GM18520 (cell line): Measurements from ENCODE around the gene ALAS2.
"Not testable (repeated sequence)": the region's sequence is repeated elsewhere in the genome, so short reads cannot be mapped to it uniquely, and the experiment has no call there.

ENCODE experiments used
- ATAC-seq: cut with Tn5 transposase; IDR thresholded peaks from one replicate; pipeline ENCODE4 v1.9.1; 2021; ENCODE audit not compliant: unreplicated experiment

ALAS2 gene, protein sequence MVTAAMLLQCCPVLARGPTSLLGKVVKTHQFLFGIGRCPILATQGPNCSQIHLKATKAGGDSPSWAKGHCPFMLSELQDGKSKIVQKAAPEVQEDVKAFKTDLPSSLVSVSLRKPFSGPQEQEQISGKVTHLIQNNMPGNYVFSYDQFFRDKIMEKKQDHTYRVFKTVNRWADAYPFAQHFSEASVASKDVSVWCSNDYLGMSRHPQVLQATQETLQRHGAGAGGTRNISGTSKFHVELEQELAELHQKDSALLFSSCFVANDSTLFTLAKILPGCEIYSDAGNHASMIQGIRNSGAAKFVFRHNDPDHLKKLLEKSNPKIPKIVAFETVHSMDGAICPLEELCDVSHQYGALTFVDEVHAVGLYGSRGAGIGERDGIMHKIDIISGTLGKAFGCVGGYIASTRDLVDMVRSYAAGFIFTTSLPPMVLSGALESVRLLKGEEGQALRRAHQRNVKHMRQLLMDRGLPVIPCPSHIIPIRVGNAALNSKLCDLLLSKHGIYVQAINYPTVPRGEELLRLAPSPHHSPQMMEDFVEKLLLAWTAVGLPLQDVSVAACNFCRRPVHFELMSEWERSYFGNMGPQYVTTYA

DNA sequence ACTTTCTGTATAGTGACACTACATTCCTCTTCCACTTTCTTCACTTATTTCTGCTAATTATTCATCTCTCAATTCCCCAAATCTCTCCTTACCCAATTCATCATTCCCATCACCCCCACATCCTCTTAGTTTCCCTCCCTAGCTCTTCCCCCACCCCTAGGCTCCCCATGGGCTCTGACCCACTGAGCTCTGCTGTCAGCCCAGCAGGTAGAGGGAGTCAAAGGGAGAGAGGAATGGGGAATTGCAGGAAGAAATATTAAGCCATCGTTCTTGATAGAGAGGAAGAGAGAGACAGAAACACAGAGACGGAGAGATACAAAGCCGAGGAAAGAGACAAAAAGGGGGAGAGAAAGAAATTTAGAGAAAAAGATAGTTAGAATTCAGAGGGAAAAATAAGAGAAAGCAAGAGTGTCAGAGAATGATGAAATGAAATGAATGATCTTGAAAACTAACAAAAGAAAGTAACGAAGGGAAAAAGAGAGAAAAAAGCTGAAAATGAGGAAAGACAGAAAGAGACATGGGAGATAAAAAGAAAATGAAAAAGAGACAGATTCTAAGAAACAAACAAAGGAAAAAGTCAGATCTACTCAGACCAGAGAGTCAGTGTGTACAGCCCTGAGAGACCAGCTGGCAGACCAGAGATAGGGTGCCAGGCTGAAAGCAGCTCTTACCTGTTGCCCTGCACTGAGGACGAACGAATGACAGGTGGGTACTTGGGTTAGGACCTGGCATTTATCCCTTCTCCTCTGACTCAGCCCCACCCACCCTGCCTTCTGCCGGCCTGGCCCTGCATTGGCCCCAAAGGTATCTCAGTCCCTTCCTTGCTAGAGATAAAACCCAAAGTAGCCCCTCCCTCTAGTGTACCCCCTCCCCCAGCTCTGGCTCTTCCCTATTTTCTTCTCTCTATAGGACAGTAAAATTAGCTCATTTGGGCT, at the start of gene ALAS2:
TSS of gene ALAS2 (minus strand) at position 707 of the 935 bp plus-strand sequence. CDS start 4,977 bp downstream, outside the sequence.
- ATAC-seq: no peak

- no peak for ATAC-seq
These were observed 44.2 kb upstream of the ALAS2 start, which contains the start of gene PAGE2B for GRCh38 chrX:55074851-55075467. TSS of gene PAGE2B (plus strand) at chrX:55075030. CDS start at chrX:55076042, 1,012 bp downstream.

- no peak for ATAC-seq
These were observed 41.5 kb upstream of the ALAS2 start for GRCh38 chrX:55072286-55072685.

GRCh38 chrX:55067180-55067579, 36.4 kb upstream of the ALAS2 start:
- ATAC-seq: not testable (repeated sequence)

- ATAC-seq: peak; percentile 58
These were observed 27.0 kb upstream of the ALAS2 start for GRCh38 chrX:55057675-55058249.

GRCh38 chrX:55056820-55057674, 26.3 kb upstream of the ALAS2 start:
- ATAC-seq: no peak

DNA sequence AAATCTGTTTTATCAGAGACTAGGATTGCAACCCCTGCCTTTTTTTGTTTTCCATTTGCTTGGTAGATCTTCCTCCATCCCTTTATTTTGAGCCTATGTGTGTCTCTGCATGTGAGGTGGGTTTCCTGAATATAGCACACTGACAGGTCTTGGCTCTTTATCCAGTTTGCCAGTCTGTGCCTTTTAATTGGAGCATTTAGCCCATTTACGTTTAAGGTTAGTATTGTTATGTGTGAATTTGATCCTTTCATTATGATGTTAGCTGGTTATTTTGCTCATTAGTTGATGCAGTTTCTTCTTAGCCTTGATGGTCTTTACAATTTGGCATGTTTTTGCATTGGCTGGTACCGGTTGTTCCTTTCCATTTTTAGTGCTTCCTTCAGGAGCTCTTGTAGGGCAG, 19.8 kb upstream of the ALAS2 start:
- ATAC-seq: not testable (repeated sequence)

DNA sequence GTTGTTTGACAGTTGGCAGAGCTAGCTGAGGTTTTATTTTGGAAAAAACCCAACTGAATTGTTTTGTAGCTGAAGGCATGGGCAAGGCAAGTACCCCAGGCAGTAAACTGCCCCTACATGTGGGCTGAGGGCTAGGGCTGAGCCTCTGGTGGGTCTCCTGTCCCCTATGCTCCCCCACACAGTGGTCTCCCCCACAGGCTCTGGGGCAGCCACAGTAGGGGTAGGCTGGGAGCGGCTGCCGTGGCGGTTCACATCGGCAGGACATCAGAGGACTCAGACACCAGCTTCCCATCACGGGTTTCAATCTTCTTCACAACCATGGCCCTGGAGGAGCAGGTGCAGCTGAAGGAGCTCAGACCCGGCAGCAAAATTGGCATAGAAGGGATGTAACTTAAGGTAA, 10.7 kb upstream of the ALAS2 start:
- ATAC-seq: no peak

DNA sequence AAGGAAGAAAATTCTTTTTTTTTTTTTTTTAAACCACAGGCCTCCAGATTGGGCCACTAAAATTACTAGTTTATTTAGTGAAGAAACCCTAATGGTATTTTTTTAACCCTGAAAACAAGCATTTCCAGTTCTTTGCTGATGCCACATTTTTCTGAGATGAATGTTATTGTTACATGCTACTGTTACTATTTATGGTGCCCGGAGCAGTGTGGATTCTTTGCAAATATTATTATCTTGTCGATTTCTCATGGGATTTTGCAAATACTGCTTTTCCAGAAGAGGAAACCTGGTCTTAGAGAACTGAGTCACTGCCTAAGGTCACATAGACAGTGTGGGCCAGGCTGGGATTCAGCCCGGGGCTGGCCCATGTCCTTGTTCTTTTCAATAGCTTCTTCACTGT, 8.7 kb upstream of the ALAS2 start:
- no peak for ATAC-seq

GRCh38 chrX:55033429-55033828, 2.7 kb upstream of the ALAS2 start:
- no peak for ATAC-seq

DNA sequence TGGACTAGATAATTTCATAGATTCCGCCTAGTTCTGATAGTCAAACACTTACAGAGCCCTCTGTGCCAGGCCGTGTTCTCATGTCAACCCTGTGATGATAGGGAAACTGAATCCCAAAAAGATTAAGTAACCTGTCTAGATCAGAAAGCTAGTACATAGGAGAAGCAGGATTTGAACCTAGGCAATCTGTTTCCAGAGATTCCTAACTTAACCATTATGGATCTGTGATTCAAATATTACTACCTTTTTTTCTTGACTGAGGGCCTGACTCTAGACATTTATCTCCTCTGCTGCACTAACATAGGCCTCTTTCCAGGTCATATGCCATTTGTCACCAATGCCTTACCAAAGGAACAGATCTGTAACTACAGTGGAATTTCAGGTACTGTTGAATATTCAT, 1.5 kb downstream of the ALAS2 start:
- ATAC-seq: no peak

DNA sequence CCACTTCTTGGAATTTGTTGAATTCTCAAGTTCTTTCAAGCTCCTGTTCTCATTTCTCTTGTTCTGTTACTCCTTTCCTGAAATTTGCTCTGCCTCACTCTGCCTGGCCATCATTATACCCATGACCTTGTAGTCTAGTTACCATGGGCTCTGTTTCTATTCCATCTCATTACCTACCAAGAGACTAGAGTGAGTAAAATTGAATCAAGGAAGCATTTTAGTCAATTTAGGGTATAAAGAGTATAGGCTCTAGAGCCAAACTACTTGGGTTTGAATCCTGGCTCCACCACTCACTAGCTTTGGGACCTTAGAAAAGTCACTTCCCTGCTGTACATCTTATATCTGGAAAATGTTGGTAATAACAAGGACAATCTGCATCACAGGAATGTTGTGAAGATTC, 2.2 kb downstream of the ALAS2 start:
- ATAC-seq: no peak

- no peak for ATAC-seq
These were observed 2.7 kb downstream of the ALAS2 start for GRCh38 chrX:55028040-55028439.

DNA sequence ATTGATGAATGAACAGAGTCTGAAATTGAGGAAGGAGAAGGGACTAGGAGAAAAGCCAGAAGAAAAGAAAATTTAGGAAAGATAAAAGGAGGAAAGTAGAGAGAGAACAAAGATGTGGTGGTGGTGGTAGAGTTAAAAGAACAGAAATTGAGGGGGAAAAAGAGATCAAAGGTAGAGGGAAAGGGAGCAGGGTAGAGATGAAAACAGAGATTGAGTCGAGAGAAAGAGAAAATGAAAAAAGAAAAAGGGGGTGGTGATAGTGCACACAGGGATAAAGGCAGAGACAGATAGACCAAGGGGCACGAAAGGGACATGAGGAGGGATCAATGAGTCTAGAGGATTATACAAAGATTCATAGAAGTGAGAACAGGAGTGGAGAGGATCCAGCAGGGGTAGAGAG, 3.9 kb downstream of the ALAS2 start:
- ATAC-seq: no peak

DNA sequence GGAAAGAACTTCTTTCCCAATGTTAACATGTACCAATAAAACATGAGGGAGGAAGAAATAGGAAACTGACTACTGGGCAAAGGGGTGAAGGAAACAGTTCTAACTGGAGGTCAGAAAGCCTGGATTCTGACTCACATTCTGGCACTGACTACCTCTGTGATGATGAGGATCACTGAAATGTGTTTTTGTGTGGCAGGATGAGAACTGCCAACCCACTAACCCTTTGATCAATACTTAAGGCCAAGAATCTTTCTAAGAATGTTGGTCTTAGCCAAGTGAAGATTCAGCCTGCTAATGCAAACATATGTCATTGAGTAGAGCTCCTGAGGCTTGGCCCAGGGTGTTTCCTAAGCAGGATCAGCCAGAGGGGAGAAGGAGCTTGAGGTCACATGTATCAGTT, 4.6 kb downstream of the ALAS2 start:
- no peak for ATAC-seq

DNA sequence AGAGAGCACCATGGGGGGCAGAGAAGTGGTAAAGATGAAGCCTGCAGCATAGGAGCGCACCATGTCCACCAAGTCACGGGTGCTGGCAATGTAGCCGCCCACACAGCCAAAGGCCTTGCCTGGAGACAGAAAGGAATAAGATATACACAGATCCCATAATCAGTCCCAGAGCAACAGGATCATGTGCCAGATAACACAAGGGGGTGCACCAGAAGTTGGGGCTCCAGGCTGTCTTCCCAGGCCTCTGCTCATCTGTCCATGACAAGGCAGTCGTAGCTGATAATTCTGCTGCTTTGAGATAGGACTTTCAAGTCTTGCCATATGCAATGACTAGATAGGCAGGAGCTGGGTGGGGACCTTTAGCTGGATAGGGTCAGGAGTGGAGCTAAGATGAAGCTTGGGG, 15.9 kb downstream of the ALAS2 start:
- no peak for ATAC-seq

- no peak for ATAC-seq
These were observed 19.5 kb downstream of the ALAS2 start for GRCh38 chrX:55011294-55011693.

GRCh38 chrX:55008571-55009358, 22.0 kb downstream of the ALAS2 start:
- no peak for ATAC-seq

- ATAC-seq: no peak
These were observed 23.1 kb downstream of the ALAS2 start for GRCh38 chrX:55007656-55008055.
